NCI-H2081 (cell line): Measurements from ENCODE around the gene MYO1H.
"Not testable (repeated sequence)": the region's sequence is repeated elsewhere in the genome, so short reads cannot be mapped to it uniquely, and the experiment has no call there.

ENCODE experiments used
- DNase-seq, 2 experiments: peaks; one replicate each; lab custom pipeline; 2025; lab: John Stamatoyannopoulos, UW

MYO1H gene

GRCh38 chr12:109421355-109422087 lies 73.8 kb downstream of the MYO1H start:
- no peak for DNase-seq

GRCh38 chr12:109422251-109422650 lies 74.6 kb downstream of the MYO1H start:
- DNase-seq, result no peak

GRCh38 chr12:109423392-109423791 lies 75.7 kb downstream of the MYO1H start:
- no peak for DNase-seq

GRCh38 chr12:109428037-109428629 lies 80.4 kb downstream of the MYO1H start:
- peak; percentile 62 to 75 for DNase-seq

GRCh38 chr12:109428804-109429203 lies 81.1 kb downstream of the MYO1H start:
- not testable (repeated sequence) for DNase-seq

GRCh38 chr12:109430244-109430643 lies 82.5 kb downstream of the MYO1H start:
- DNase-seq, result no peak

GRCh38 chr12:109432431-109432830 lies 84.7 kb downstream of the MYO1H start:
- no peak for DNase-seq

GRCh38 chr12:109432842-109433304 lies 85.2 kb downstream of the MYO1H start:
- peak; percentile 77 to 82 for DNase-seq

- DNase-seq, result no peak
These were observed 85.9 kb downstream of the MYO1H start for GRCh38 chr12:109433618-109434017.

GRCh38 chr12:109434582-109434981 lies 86.9 kb downstream of the MYO1H start:
- no peak for DNase-seq

GRCh38 chr12:109435428-109436187 lies 87.9 kb downstream of the MYO1H start:
- no peak for DNase-seq

- DNase-seq, result no peak
These were observed 88.5 kb downstream of the MYO1H start for GRCh38 chr12:109436188-109436560.

GRCh38 chr12:109439181-109439580 lies 91.5 kb downstream of the MYO1H start:
- no peak for DNase-seq

- DNase-seq, result not testable (repeated sequence)
These were observed 92.3 kb downstream of the MYO1H start for GRCh38 chr12:109439951-109440350.

- peak; percentile 62 to 63 for DNase-seq
These were observed 93.3 kb downstream of the MYO1H start for GRCh38 chr12:109440851-109441490.

GRCh38 chr12:109443794-109444193 lies 96.1 kb downstream of the MYO1H start:
- no peak for DNase-seq

- DNase-seq, result no peak
These were observed 96.6 kb downstream of the MYO1H start for GRCh38 chr12:109444259-109444658.

GRCh38 chr12:109445191-109445609 lies 97.5 kb downstream of the MYO1H start:
- no peak for DNase-seq

- no peak for DNase-seq
These were observed 99.2 kb downstream of the MYO1H start for GRCh38 chr12:109446869-109447268.

GRCh38 chr12:109447482-109447881 lies 99.8 kb downstream of the MYO1H start:
- DNase-seq, result no peak

- no peak for DNase-seq
These were observed 100.6 kb downstream of the MYO1H start for GRCh38 chr12:109448272-109448671.

- DNase-seq, result no peak
These were observed 101.1 kb downstream of the MYO1H start for GRCh38 chr12:109448707-109449390.
